Panc1 (cell line): Measurements from ENCODE around the gene SAXO2.

Source experiments
- CTCF ChIP-seq: fragments of 450-650 bp; IDR thresholded peaks from 2 replicates; pipeline ENCODE4 v1.5.1; 2017; ENCODE audit warnings: mild to moderate bottlenecking
- POLR2AphosphoS5 ChIP-seq: IDR thresholded peaks from 2 replicates; pipeline ENCODE4 v1.6.1; 2012; ENCODE audit warnings: mild to moderate bottlenecking, low read depth, low read length, moderate library complexity
- SIN3A ChIP-seq: IDR thresholded peaks from 2 replicates; pipeline ENCODE4 v1.6.1; 2012; ENCODE audit warnings: low read depth, mild to moderate bottlenecking, low read length, moderate library complexity, borderline replicate concordance; ENCODE audit not compliant: insufficient read depth

DNA sequence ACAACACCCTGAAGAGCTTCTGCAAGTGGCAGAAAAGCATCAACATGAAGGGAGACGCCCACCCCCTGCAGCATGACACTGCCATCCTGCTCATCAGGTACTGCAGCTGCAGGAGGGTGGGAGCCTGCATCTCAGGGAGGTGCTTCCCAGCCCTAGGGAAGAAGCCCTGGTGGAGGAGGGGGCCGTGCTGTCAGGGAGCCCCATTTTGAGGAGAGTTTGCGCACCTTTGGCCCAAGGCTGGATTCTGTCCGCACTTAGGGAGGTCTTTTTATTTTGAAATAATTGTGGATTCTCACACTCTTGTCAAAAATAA is 42.1 kb downstream of the SAXO2 start:
- TF ChIP-seq CTCF, result no peak
- TF ChIP-seq POLR2AphosphoS5, result no peak
- TF ChIP-seq SIN3A, result no peak
